GM19240 (cell line): Measurements from ENCODE around the gene ACR.

Experiments used
- DNase-seq: peaks from one replicate; pipeline ENCODE4 v3.0.0; 2011; ENCODE audit warnings: low spot score; ENCODE audit not compliant: insufficient read length

The ACR gene

DNA sequence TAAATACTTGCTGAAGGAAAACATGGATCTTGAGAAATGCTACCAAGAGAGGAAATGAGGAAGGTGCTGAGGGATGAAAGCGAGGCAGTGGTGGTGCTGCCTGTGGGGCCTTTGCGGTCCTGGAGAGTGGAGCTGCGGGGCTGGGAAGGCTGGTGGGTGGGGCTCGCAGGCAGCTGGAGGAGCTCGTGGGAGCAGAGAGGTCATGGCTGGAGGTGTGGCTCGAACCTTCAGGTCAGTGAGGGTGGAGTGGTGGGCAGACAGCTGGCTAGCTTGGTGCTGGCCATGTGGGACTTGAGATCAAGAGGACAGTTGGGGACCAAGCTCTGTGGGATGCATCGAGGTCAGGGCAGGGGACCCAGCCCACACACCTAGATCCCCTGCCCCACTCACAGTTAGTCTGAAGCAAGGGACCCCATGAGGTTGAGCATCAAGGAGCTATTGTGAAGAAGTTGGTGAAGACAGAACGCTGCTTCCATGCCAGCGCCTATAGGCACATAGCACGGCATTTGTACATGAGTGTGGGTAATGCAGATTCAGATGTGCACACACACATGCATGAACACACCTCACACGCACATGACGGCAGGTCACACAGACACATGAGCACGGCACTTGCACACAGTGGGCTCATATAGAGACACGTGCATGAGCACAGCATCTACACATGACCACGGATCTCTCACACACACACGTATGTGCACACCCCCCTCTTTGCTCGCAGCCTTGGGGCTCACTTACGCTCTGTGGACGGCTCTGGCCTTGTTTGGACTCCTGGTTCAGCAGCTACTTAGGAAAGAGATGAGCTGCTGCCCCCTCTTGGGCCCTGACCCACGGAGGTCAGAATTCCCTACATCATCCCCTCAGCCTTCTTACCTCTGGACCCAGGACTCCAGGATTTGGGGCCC lies 34.9 kb upstream of the ACR start:
- DNase-seq: no peak

DNA sequence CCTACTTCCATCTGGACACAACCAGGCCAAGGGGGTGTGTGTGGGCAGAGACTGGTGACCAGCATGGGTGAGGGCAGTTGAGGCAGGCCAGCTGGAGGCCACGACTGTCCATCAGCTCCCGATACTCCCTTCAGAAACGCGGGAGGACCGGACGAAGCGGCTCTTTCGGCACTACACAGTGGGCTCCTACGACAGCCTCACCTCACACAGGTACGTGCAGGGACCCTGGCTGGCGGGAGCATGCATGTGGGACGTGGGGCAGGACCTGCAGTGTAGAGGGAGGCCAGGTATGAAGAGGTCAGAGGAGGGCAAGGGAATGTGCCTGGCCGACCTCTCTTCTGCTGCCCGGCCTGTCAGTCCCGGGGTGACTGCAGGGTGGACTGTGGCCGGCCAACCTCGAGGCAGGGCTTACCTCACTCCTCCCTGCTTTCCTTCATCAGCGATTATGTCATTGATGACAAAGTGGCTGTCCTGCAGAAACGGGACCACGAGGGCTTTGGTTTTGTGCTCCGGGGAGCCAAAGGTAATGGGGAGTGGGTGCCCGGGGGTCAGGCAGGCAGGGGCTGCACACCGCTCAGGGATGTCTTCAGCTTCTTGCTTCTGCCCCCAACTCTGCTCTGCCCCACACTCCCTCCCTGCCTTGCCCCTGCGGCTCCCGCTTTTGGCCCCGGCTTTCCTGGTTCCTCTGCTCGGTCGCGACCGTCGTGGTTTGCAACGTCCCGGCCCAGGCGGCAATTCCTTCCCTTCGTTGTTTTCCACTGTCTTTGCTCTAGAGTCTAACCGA lies 34.1 kb upstream of the ACR start:
- no peak for DNase-seq

DNA sequence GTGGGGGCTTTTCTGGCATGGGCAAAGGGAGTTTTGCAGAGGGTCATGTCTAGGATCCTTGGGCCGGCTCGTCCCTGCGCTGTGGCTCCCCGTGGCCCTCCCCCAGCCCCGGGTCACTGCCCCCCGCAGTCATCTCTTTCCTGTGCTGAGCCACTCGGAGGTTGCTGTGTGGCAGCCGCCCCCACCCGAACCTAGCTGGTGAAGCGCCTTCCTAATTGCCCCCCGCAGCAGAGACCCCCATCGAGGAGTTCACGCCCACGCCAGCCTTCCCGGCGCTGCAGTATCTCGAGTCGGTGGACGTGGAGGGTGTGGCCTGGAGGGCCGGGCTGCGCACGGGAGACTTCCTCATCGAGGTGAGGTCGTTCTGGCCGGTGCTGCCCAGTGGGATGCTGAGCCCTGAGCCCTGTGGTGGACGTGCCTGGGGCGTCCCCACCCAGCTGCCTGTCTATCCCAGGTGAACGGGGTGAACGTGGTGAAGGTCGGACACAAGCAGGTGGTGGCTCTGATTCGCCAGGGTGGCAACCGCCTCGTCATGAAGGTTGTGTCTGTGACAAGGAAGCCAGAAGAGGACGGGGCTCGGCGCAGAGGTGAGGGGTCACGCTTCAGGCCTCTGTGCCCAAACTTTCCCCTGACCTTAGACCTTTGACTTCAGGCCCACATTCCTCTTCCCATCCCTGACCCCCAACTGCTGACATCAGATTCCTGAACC lies 33.3 kb upstream of the ACR start:
- DNase-seq: no peak

DNA sequence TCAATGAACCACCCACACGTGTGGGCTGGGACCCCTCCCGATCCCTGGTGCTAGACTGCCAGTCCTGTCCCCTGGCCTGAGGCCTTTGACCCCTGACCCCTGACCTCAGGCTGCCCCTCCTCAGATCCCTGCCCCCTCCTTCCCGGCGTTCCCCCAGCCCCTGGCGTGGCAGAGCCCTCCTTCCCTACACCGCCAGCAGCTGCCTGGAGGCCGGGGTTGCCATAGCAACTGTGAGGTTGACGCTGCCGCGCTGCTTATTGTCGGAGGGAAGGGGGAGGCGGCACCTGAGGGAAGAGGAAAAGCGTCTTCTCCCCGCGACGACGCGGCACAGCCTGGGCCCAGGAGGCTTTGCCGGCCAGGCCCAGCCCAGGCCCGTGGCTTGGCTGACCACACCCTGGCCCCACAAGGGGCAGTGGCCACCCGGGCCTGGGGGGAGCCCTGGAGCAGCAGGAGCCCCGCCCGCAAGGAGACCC lies 32.7 kb upstream of the ACR start:
- DNase-seq: no peak

DNA sequence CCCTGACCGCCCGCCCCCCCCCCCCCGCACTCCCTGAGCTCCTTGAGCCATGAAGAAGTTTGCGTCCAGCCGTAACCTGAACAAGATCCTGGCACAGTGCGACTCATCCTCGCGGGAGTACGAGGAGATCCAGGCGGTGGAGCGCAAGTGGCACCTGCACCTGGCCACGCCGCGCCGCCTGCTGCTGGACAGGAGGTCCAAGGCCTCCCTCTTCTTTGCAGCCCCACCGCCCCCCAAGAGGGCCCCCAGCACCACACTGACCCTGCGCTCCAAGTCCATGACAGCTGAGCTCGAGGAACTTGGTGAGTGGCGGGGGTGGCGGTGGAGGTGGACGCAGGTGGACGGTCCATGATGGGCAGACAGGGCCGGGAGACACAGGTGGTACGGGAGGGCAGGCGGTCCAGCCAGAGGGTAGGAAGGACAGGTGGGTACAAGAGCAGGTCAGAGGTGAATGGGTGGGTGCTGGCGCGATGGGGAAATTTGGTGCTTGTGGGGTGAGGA lies 32.1 kb upstream of the ACR start:
- no peak for DNase-seq

DNA sequence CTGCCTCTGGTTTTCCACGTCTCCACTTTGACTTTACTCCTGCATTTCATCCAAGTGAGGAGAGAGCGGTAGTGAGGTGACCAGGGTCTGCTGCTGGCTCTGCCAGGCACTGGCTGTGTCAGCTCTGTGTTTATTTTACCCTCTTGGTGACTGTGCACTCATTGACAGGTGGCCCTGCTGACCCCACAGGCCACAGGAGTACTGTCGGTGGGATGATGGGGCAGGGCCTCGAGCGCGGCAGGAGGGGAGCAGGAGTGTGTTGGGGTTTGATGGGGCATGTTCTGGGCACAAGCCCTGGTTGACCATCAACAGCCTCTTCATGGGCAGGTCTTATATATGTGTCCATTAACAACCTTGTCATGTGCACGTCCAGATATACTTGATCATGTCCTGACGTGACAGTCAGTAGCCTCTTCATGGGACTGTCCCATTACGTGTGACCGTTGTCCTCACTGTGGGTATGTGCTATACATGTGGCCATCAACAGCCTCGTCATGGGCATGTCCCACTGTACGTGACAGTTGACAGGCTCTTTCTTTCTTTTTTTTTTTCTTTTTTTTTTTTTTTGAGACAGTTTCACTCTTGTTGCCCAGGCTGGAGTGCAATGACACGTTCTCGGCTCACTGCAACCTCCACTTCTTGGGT lies 31.4 kb upstream of the ACR start:
- DNase-seq: no peak

DNA sequence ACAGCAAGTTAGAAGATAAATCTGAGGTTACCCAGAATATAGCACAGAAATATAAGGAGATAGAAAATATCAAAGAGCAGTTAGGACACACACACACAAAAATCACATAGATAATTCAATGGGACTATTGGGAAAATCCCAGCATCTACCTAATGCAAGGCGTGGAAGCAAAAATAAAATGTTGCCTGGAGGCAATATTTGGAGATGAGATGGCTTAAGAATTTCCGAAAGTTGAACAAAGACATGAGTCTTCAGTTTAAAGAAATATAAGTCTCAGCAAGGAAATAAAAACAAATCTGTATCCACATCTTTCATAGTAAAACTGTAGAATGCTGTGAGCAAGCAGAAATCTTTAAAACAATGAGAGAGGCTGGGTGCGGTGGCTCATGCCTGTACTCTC lies 29.5 kb upstream of the ACR start:
- DNase-seq: no peak

DNA sequence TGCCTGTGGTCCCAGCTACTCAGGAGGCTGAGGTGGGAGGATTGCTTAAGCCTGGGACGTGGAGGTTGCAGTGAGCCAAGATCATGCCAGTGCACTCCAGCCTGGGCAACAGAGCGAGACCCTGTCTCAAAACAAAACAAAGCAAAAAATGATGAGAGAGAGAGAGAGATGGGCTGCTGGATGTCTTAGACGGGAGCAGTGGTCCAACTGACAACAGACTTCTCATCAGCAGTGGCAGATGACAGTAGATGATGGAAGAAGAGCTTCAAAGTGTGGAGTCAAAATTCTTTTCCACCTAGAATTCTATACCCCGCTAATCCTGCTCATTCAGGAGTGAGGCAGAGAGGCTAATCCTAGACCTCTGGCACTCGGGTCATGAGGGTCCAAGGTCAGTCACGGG lies 29.0 kb upstream of the ACR start:
- DNase-seq: no peak

DNA sequence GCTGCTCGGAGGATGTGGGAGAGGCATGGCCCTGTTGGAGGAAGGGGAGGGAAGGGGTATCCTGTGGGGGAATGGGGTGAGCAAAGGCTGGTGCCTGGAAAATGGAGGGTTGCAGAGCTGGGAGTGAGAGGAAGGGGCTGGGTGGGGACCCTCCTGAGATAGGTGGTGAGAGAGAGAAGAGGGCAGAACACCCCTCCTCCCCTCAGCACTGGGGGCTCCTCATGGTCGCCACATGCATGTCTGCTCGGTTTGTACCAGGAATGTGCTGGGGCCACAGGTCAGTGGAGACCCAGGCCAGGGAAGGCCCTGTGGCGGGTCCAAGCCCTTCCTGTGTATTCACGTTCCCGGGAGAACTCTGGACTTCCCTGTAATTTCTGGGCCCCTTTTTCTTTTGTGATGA lies 27.8 kb upstream of the ACR start:
- no peak for DNase-seq

DNA sequence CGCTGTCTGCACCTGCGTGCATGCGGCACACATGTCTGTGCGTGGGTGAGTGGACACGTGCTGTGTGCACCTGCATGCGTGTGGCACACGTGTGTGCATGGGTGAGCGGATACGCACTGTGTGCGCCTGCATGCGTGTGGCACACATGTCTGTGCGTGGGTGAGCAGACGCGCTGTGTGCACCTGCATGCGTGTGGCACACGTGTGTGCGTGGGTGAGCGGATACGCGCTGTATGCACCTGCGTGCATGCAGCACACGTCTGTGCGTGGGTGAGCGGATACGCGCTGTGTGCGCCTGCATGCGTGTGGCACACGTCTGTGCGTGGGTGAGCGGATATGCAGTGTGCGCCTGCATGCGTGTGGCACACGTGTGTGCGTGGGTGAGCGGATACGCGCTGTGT lies 27.1 kb upstream of the ACR start:
- DNase-seq: no peak

DNA sequence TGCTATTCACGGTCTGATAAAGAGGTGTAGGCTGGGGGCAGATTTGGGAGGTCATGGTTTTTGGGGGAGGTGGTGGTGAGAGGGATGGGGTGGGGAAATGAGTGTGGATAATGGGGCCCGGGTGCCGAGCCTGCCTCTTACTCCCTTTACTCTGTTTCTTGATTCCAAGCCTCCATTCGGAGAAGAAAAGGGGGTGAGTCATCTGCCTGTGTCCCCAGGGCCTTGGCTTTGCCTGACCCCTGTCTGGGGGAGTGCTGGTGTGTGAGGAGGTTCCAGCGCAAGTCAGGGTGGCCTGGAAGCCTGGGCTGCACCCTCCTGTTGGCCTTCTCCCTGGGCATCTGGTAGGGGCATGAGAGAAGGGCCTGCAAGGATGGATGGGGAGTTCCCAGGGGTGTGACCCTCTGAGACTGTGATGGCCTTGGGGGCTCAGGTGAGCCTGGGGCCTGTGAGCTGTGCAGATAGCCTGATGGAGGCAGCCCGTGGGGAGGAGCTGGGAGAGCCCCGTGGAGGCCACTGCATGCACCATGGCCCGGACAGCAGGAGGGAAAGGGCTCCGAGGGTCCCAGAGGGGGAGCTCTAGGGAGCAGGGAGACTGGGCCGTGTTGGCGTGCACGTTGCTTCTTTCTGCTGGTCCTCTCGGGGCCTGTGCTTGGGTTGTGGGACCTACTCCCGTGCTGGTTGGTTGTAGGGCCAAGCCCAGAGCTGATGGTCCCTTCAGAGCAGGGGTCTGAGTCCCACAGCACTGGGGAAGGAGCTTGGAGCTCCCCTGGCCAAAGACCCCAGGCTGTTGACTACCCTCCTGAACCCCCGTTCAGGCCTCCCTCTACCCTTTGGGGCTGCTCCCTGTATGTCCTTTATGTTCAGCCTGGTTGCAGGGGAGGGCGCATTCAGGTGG lies 26.3 kb upstream of the ACR start:
- DNase-seq: no peak

DNA sequence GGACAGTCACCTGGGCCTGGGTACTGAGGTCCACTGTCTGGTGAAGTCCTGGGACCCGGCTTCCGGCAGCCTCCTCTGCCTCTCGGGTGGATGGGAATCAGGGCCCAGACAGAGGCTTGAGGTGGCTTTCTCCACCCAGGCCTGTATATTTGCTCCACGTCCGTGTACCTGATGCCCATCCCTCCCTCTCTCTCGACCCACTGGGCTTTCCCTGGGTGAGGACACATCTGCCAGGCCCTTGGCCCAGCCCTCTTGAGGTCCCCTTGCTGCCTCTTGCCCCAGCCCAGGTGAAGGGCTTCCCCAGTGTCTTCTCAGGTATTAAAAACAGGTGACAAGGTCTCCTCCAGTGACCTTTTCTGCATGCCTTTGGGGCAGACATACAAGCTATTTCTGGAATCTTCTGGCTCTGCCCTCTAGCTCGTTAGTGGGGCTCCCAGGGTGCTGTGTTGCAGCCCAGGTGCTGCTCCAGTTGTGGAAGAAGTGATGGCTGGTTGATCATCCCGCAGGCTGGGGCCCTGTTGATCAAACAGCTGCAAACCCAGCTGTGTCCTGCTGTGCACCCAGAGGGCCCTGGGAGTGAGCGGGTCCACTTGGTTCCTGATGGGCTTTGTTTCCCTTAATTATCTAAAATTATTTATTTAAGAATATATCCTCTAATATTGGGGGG lies 25.5 kb upstream of the ACR start:
- no peak for DNase-seq

DNA sequence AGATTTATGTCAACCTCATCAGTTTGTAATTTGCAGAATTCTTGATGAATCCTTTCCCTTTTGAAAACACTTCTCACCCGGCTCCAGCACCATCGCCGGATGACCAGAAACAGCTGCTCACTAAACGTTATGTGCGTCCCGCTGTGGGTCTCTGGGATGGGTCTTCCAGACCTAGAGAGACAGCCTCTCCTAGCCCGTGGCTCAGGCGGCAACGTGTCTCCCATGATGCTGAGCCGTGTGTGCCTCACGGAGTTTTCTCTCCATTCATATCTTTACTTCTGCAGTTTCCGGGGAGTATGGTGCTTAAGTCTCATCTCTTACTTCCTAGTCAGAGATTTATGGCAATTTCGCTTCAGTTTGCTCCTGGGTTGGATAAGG lies 25.0 kb upstream of the ACR start:
- no peak for DNase-seq

DNA sequence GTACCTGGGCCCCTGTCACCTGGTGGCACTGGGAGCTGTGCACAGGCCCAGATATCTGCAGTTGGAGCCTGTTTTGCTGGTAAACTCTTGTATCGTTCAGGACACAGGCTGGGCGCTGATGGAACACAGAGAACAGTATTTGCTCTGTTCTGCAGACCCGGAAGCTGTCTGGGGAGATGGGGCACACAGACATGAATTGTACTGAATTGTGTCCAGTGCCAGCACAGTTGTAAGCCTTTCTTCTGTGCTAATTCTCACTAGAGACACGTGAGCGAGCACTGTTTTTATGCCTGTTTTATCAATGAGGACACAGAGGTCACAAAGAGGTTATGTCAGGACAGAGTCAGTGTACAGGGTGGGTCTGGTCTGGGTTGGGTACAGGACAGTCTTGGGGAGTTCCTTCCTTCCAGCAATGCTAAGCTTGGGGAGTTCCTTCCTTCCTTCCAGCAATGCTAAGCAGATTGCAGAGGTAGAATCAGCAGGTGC lies 24.4 kb upstream of the ACR start:
- DNase-seq: no peak

DNA sequence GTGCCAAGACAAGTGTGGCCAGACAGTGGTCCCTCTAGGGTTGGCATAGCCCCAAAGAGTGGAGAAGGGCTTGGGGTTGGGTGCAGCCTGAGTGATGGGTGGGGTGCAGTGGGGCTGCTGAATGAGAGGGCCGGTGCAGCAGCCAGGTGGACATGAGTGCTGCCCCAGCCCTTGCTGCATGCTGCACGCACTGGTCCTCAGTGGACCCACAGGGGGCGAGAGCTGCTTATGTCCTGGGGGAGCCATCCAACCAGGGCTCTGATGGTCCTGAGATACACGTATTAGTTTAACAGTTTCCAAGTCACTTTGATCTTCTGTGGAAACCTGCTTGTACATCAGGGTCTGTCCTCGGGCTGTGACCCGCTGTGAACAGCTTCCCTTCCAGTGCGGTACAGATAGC lies 23.9 kb upstream of the ACR start:
- DNase-seq: no peak

DNA sequence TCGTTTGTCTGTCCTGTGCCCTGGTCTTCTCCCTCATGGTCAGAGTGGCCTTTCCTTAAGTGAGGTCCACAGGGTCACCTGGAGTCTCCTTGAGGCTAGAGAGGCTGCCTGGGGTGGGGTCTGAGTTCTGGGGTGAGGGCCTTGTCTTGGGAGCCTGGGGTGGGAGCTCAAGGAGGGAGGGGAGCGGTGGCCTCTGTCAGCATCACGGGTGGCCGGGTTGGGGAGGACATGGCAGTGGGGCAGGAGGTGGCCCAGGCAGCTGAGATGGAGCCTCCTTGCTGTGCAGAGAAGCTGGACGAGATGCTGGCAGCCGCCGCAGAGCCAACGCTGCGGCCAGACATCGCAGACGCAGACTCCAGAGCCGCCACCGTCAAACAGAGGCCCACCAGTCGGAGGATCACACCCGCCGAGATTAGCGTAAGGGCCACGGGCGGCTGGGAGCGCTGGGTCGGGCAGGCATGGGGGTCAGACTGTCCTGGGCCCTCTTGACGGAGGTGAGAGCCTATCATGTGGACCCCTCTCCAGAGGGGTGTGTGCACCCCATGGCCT lies 23.3 kb upstream of the ACR start:
- no peak for DNase-seq

DNA sequence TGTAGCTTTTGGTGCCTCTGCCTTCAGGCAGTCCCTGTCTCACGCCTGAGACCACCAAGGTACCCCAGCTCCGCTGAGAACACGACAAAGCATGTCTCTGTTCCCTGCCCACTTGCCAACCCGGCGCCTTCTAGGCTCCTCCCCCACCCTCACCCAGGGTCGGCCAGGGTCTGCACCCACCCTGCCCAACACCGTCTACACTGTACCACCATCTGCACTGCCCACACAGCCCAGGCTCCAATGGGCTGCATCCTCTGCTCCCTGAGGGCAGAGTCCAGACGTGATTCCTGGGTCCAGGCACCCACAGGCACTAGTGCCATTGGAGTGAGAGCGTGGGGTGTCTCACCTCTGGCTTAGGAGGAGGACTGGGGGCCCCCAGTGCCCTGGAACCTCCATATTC lies 22.8 kb upstream of the ACR start:
- no peak for DNase-seq

DNA sequence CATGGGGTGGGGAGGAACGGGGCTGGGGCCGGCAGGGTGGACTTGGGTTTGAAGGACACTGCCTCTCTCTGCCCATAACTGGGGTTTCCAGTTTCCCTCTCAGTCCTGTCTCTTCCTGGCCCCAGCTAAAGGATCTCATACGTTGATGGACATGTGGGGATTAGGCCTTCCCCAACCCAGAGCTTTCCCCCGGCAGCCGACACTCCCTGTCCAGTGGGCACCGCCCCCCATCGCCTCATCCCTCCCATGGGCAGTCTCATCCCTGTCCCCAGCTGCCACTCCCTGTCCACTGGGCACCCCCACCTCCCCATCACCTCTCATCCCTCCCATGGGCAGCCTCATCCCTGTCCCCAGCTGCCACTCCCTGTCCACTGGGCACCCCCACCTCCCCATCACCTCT lies 22.2 kb upstream of the ACR start:
- no peak for DNase-seq

DNA sequence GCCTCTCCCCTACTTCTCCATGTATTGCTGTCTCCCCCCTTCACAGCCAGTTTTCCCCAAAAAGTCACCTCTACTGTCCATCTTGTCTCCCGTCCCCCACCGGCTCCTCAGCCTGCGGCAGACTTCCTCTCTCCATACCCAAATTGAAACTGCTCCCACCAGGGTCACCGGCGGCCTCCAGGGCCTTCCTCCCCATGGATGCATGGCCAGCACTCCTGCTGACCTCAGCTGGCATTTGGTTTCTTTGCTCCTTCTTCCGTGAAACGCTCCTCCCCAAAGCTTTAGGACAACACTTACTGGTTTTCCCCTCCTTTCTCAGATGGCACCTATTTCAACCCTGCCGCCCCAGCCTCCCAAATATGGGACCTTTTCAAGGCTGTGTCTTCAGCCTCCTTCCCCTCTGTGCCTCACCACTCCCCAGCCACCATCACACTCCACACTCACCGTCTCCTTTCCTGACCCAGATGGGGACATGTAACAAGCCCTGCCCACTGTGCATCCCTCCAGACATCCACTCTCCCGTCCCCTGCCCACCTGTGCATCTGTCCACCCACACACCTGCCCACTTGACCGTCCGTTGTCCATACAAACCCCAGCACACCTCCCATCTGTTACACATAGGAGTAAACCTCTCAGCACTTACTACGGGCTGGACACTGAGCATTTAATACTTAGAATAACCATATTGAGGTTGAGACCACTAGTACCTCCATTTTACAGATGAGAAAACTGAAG lies 21.5 kb upstream of the ACR start:
- DNase-seq: no peak
